ENCODE measurements around the gene RC3H1. TPM values are rescaled to one million over a fixed set of nuclear protein-coding genes. Genes with fewer than 3 reads are reported as not detected.

RC3H1 gene
- total RNA-seq, 2 experiments from 2014 or later, result 37.2 to 41.7 TPM

- ATAC-seq (ENCODE audit: low read depth) (no peak), DNase-seq (no peak)
- Mint-ChIP-seq H3K36me3 (no peaks in the 10 kb centered on the region), H3K27ac (no peak overlapping the region), H3K4me3 (no peak overlapping the region), H3K9me3 (no peaks in the 10 kb centered on the region), H3K27me3 (no peaks in the 10 kb centered on the region), H3K4me1 (no peaks in the 10 kb centered on the region)
- POLR2A ChIA-PET, result no interaction called here
Measured at GRCh38 chr1:174041369-174041768, 19.2 kb upstream of the RC3H1 start.

DNA sequence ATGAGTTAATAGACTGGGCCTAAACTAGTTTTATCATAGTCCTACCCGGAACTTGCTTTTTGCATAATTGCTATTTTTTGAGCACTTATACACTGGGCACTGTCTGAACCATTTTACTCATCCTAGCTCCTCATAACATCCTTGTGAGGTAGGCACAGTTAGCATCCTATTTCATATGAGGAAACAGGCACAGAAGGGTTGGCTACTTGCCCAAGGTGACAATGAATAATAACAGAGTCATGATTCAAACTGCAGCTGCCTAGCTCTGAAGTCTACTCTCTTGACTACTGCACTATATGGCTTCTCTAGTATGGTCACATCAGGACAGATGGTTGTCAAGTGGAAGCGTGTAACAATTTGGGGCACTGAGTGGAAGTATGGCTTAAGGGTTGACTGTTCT lies 18.2 kb upstream of the RC3H1 start:
- POLR2A ChIA-PET, result no interaction called here
- H3K4me3 Mint-ChIP-seq, result no peak overlapping the region
- no peaks in the 10 kb centered on the region for H3K36me3 Mint-ChIP-seq
- no peak for ATAC-seq (ENCODE audit: low read depth)
- no peak overlapping the region for H3K27ac Mint-ChIP-seq
- no peak for DNase-seq
- no peaks in the 10 kb centered on the region for H3K4me1 Mint-ChIP-seq
- no peaks in the 10 kb centered on the region for H3K9me3 Mint-ChIP-seq
- no peaks in the 10 kb centered on the region for H3K27me3 Mint-ChIP-seq

DNA sequence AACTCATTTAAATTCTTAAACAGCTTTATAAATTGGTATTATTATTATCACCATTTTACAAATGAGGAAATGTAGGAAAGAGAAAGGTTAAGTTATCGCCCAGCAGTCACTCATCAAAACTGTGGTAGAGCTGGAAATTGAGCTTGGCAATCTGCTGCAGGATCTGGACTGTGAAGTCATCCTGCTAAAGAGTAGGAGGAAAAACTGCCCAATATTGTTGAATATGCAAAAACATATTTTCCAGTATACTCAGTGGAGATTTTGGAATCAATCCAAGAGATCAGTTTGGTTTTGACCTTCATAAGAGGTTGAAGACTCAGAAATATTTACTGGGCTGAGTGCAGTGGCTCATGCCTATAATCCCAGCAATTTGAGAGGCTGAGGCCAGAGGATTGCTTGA lies 16.9 kb upstream of the RC3H1 start:
- H3K27ac Mint-ChIP-seq, result no peak overlapping the region
- peaks cover 5% of the 10 kb centered on the region for H3K27me3 Mint-ChIP-seq
- DNase-seq (no peak), ATAC-seq (ENCODE audit: low read depth) (no peak)
- H3K9me3 Mint-ChIP-seq, result no peaks in the 10 kb centered on the region
- H3K4me1 Mint-ChIP-seq, result no peaks in the 10 kb centered on the region
- H3K36me3 Mint-ChIP-seq, result no peaks in the 10 kb centered on the region
- H3K4me3 Mint-ChIP-seq, result no peak overlapping the region
- POLR2A ChIA-PET, result no interaction called here

DNA sequence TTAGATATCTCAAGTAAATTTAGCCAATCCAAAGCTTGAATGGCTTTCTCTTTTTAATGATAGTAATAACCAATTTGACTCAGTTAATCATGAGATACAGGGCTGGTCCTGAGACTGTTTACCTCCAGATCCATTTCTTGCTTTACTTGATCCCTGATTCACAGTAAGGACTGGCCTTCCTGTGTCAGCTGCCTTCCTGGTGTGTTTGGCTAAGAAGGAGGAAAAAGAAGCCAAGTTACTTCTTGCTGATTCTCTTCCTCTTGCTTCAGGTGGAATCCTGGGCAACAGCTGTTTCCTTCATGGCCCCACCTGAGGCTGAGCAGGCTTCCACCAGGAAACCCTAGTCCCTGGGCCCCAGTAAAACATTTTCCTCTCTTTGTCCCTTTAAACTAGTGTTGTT lies 14.6 kb upstream of the RC3H1 start:
- Mint-ChIP-seq H3K36me3 (no peaks in the 10 kb centered on the region), H3K4me3 (no peak overlapping the region), H3K27me3 (peaks cover 10% of the 10 kb centered on the region), H3K27ac (no peak overlapping the region), H3K9me3 (no peaks in the 10 kb centered on the region), H3K4me1 (no peaks in the 10 kb centered on the region)
- no peak for ATAC-seq (ENCODE audit: low read depth)
- POLR2A ChIA-PET, result interaction anchor here (0.5 kb wide), 1 partner anchor 117 kb away, joined by 4 read pairs; no protein-coding TSS in a partner anchor
- DNase-seq, result no peak

DNA sequence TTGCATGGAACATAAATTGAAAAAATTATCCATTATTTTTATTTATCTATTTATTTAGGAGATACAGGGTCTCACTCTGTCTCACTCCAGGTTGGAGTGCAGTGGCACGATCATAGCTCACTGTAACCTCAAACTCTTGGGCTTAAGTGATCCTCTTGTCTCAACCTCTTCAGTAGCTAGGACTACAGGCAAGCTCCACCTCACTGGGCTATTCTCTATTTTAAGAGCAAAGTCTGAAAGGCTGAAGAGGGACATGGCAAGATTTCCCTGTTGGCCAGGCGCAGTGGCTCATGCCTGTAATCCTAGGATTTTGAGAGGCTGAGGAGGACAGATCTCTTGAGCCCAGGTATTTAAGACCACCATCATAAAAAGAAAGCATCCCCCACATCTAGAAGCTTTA lies 14.0 kb upstream of the RC3H1 start:
- no peak for ATAC-seq (ENCODE audit: low read depth)
- H3K9me3 Mint-ChIP-seq, result no peaks in the 10 kb centered on the region
- no peak for DNase-seq
- no peak overlapping the region for H3K27ac Mint-ChIP-seq
- POLR2A ChIA-PET, result interaction anchor here (1.0 kb wide), 1 partner anchor 14 kb away, joined by 3 read pairs; the partner anchor contains the start of gene RC3H1
- H3K27me3 Mint-ChIP-seq, result peaks cover 13% of the 10 kb centered on the region
- H3K36me3 Mint-ChIP-seq, result no peaks in the 10 kb centered on the region
- H3K4me1 Mint-ChIP-seq, result no peaks in the 10 kb centered on the region
- no peak overlapping the region for H3K4me3 Mint-ChIP-seq

GRCh38 chr1:174032671-174033222 lies 10.6 kb upstream of the RC3H1 start:
- H3K4me1 Mint-ChIP-seq, result peaks cover 2% of the 10 kb centered on the region
- H3K27ac Mint-ChIP-seq, result no peak overlapping the region
- H3K36me3 Mint-ChIP-seq, result no peaks in the 10 kb centered on the region
- DNase-seq (no peak), ATAC-seq (ENCODE audit: low read depth) (no peak)
- POLR2A ChIA-PET, result no interaction called here
- H3K27me3 Mint-ChIP-seq, result peaks cover 15% of the 10 kb centered on the region
- no peaks in the 10 kb centered on the region for H3K9me3 Mint-ChIP-seq
- no peak overlapping the region for H3K4me3 Mint-ChIP-seq

DNA sequence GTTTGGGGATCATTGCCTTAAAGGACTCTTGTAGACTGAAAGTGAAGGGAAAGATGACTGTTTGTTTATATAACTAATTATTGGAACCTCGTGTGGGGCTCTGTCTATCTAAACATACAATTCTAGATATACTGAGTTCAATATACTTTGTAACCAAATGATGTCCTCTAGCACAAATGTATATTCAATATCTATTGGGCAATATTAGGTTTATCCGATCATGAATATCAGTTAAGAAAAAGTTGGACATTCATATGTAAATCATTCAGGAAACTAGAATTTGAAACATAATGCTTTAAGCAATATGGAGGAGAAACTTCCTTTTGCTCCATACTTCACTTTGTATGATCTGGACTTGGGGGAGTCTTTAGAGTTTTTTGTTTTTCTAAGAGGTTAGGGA lies 8.9 kb upstream of the RC3H1 start:
- no peak for DNase-seq
- no peaks in the 10 kb centered on the region for H3K9me3 Mint-ChIP-seq
- ATAC-seq (ENCODE audit: low read depth), result no peak
- H3K36me3 Mint-ChIP-seq, result no peaks in the 10 kb centered on the region
- no peak overlapping the region for H3K4me3 Mint-ChIP-seq
- no peak overlapping the region for H3K27ac Mint-ChIP-seq
- H3K4me1 Mint-ChIP-seq, result peaks cover 4% of the 10 kb centered on the region
- POLR2A ChIA-PET, result interaction anchor here (1.6 kb wide), 1 partner anchor 9 kb away, joined by 4 read pairs; the partner anchor contains the start of gene RC3H1
- peaks cover 15% of the 10 kb centered on the region for H3K27me3 Mint-ChIP-seq

DNA sequence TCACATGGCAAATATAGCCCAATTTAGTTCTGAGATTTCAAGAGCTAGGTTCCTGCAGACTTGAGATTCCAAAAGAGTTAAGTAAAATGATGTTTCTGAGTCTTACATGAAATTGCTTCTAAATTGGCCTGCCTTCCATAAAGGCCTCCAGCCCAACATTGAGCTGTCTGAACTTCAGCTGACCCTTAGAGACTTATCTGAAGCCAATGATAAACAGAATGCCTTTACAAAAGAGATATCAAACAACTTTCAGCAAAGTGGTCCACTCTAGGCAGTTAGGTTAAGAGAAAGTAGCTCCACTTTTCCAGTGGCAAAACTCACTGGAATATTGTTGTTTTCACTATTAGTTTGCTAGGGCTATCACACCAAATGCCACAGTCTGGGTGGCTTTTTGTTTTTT lies 6.3 kb upstream of the RC3H1 start:
- POLR2A ChIA-PET, result no interaction called here
- Mint-ChIP-seq H3K27me3 (peaks cover 5% of the 10 kb centered on the region), H3K9me3 (no peaks in the 10 kb centered on the region), H3K27ac (no peak overlapping the region), H3K4me3 (no peak overlapping the region), H3K36me3 (no peaks in the 10 kb centered on the region), H3K4me1 (peaks cover 4% of the 10 kb centered on the region)
- ATAC-seq (ENCODE audit: low read depth) (no peak), DNase-seq (no peak)

DNA sequence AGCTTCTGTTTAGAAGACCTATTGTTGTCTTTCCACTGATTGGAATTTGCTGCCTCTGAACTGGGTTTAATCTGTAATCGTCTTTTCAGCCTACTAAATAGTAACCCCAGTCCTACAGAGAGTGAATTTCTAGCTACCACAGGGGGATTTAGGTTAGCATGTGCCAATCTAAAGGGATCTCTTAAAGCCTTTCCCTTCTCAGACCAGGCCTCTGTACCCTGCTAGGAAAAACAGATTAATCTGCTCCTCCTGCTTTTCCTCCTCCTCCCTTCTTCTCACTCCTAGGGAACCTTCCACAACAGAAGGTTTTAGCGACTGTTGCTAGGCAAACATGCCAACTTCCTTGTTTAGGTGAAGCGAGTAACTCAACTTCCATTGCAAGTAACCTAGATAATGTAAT lies 1.3 kb upstream of the RC3H1 start:
- Mint-ChIP-seq H3K27ac (peak overlapping the region; percentile 98), H3K4me3 (peak overlapping the region; percentile 99), H3K27me3 (no peaks in the 10 kb centered on the region), H3K9me3 (no peaks in the 10 kb centered on the region), H3K4me1 (peaks cover 30% of the 10 kb centered on the region), H3K36me3 (peaks cover 8% of the 10 kb centered on the region)
- POLR2A ChIA-PET, result interaction anchor here (0.6 to 3.0 kb wide), 2 partner anchors 155 to 548 kb away, joined by 4 to 12 read pairs; partner anchors contain the start of genes GAS5 and ZBTB37
- DNase-seq (no peak), ATAC-seq (ENCODE audit: low read depth) (no peak)

- DNase-seq, result no peak
Measured at GRCh38 chr1:174022976-174023277, 770 bp upstream of the RC3H1 start.

GRCh38 chr1:174021591-174022079 lies 522 bp downstream of the RC3H1 start:
- Mint-ChIP-seq H3K4me1 (peaks cover 37% of the 10 kb centered on the region), H3K36me3 (peaks cover 8% of the 10 kb centered on the region), H3K27me3 (no peaks in the 10 kb centered on the region), H3K27ac (peak overlapping the region; percentile 85), H3K4me3 (peak overlapping the region; percentile 99), H3K9me3 (no peaks in the 10 kb centered on the region)
- DNase-seq (no peak), ATAC-seq (ENCODE audit: low read depth) (peak; percentile 49)
- POLR2A ChIA-PET, result interaction anchor here (0.6 to 3.0 kb wide), 14 partner anchors 9 to 978 kb away, joined by 3 to 12 read pairs (median 4); partner anchors contain the start of genes CACYBP, CENPL, DARS2 and GAS5

More at GRCh38 chr1:174022976-174023277, 770 bp upstream of the RC3H1 start:
- ATAC-seq (ENCODE audit: low read depth), result no peak
- POLR2A ChIA-PET, result interaction anchor here (1.0 to 3.0 kb wide), 11 partner anchors 8 to 977 kb away, joined by 3 to 12 read pairs (median 4); partner anchors contain the start of genes CACYBP, CENPL, DARS2 and GAS5
- H3K27me3 Mint-ChIP-seq, result no peaks in the 10 kb centered on the region
- H3K9me3 Mint-ChIP-seq, result no peaks in the 10 kb centered on the region
- H3K27ac Mint-ChIP-seq, result peak overlapping the region; percentile 98
- peak overlapping the region; percentile 99 for H3K4me3 Mint-ChIP-seq
- H3K4me1 Mint-ChIP-seq, result peaks cover 33% of the 10 kb centered on the region
- peaks cover 8% of the 10 kb centered on the region for H3K36me3 Mint-ChIP-seq

DNA sequence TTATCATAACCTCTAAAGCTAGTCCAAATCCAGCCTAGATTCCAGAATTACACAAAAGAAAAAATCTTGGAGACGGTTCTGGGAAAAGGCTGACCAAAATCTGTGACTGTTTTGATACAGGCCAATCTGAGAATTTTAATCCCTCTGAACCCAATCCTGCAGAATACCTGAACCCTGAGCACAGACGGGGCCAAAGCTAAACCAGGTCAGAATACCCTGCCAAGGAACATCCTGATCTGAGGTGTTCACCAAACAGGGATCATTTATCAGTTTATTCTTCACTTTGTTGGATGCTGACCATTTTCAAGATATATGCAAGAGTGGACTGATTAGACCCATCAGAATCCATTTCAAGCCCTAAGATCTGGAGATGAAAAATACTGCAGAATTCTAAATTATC lies 3.6 kb downstream of the RC3H1 start:
- Mint-ChIP-seq H3K4me3 (no peak overlapping the region), H3K36me3 (peaks cover 15% of the 10 kb centered on the region), H3K27me3 (no peaks in the 10 kb centered on the region), H3K9me3 (no peaks in the 10 kb centered on the region), H3K27ac (no peak overlapping the region), H3K4me1 (peaks cover 40% of the 10 kb centered on the region)
- POLR2A ChIA-PET, result no interaction called here
- no peak for ATAC-seq (ENCODE audit: low read depth)
- DNase-seq, result no peak

GRCh38 chr1:174017231-174017970 lies 4.8 kb downstream of the RC3H1 start:
- POLR2A ChIA-PET, result no interaction called here
- DNase-seq, result no peak
- Mint-ChIP-seq H3K4me3 (no peak overlapping the region), H3K9me3 (peaks cover 2% of the 10 kb centered on the region), H3K4me1 (peaks cover 34% of the 10 kb centered on the region), H3K27ac (no peak overlapping the region), H3K36me3 (peaks cover 18% of the 10 kb centered on the region), H3K27me3 (no peaks in the 10 kb centered on the region)
- ATAC-seq (ENCODE audit: low read depth), result no peak

GRCh38 chr1:174013864-174014418 lies 8.2 kb downstream of the RC3H1 start:
- Mint-ChIP-seq H3K9me3 (peaks cover 3% of the 10 kb centered on the region), H3K27me3 (no peaks in the 10 kb centered on the region), H3K4me3 (no peak overlapping the region), H3K36me3 (peaks cover 25% of the 10 kb centered on the region), H3K27ac (no peak overlapping the region), H3K4me1 (peaks cover 24% of the 10 kb centered on the region)
- ATAC-seq (ENCODE audit: low read depth) (no peak), DNase-seq (no peak)
- POLR2A ChIA-PET, result no interaction called here

Measured in activated naive CD8-positive, alpha-beta T cell treated with anti-CD3 and anti-CD28 coated beads, Interleukin-2, amount 10 ng/mL, durations not matched to agents 7 days and 5 days (primary cell).